ENCODE measurements around the gene ZNF219.

Gene ZNF219

GRCh38 chr14:21072031-21072473, 26.4 kb downstream of the ZNF219 start:
- peak overlapping the region; percentile 23 for H3K9ac ChIP-seq (ENCODE audit: low read length)
- H3K9me3 ChIP-seq (ENCODE audit: low read length) = no peaks in the 10 kb centered on the region
- peaks cover 30% of the 10 kb centered on the region for H3K4me1 ChIP-seq (ENCODE audit: insufficient read depth, low read length)
- peaks cover 38% of the 10 kb centered on the region for H3K36me3 ChIP-seq (ENCODE audit: insufficient read depth, low read length)
- no peaks in the 10 kb centered on the region for H3K27me3 ChIP-seq (ENCODE audit: control insufficient read depth in 1 of 2, insufficient read depth in 2 of 2, low read length in 2 of 2)
- peak overlapping the region; percentile 89 for H3K27ac ChIP-seq (ENCODE audit: low read depth, low read length)
- H3K4me3 ChIP-seq (ENCODE audit: low read depth in 1 of 2, low read length in 2 of 2) = peak overlapping the region; percentile 70 to 92

GRCh38 chr14:21071225-21072030, 27.0 kb downstream of the ZNF219 start:
- peaks cover 30% of the 10 kb centered on the region for H3K4me1 ChIP-seq (ENCODE audit: insufficient read depth, low read length)
- peak overlapping the region; percentile 89 for H3K27ac ChIP-seq (ENCODE audit: low read depth, low read length)

DNA sequence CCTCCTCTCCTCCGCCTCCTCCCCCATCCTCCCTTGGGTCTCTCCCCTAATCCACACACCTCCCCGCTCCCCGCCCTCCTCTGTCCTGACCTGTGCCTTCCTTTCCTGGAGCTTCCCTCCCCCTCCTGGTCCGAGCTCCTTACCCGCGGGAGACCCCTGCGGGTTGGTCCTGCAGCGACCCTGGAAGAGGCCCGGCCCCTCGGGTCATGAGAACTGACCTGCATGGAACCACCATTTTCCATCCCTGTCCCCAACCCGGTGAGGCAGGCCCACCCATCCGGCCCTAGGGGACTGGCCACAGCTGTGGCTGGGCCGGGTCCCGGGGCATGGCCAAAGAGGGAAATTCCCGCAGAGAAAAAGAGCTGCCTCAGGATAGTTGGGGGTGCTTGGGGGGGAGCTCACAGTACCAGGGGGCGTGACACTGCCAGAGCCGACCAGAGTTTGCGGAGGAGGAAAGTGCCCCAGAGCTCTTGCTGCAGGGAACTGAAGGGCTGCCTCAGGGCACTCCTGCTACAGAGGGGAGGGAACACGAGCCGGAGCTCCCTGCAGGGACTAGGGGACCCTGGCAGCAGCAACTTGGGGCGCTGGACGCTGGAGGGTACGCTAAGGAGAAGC, 27.7 kb downstream of the ZNF219 start:
- no peaks in the 10 kb centered on the region for H3K27me3 ChIP-seq (ENCODE audit: control insufficient read depth in 1 of 2, insufficient read depth in 2 of 2, low read length in 2 of 2)
- no peaks in the 10 kb centered on the region for H3K9me3 ChIP-seq (ENCODE audit: low read length)
- H3K9ac ChIP-seq (ENCODE audit: low read length) = peak overlapping the region; percentile 73
- peaks cover 30% of the 10 kb centered on the region for H3K4me1 ChIP-seq (ENCODE audit: insufficient read depth, low read length)
- H3K27ac ChIP-seq (ENCODE audit: low read depth, low read length) = peak overlapping the region; percentile 89
- H3K36me3 ChIP-seq (ENCODE audit: insufficient read depth, low read length) = peaks cover 27% of the 10 kb centered on the region
- H3K4me3 ChIP-seq (ENCODE audit: low read depth in 1 of 2, low read length in 2 of 2) = peak overlapping the region; percentile 70 to 92

More at GRCh38 chr14:21071225-21072030, 27.0 kb downstream of the ZNF219 start:
- Histone ChIP-seq H3K36me3 (ENCODE audit: insufficient read depth, low read length) (peaks cover 34% of the 10 kb centered on the region), H3K9me3 (ENCODE audit: low read length) (no peaks in the 10 kb centered on the region), H3K4me3 (ENCODE audit: low read depth in 1 of 2, low read length in 2 of 2) (peak overlapping the region; percentile 70 to 92), H3K9ac (ENCODE audit: low read length) (peak overlapping the region; percentile 73), H3K27me3 (ENCODE audit: control insufficient read depth in 1 of 2, insufficient read depth in 2 of 2, low read length in 2 of 2) (no peaks in the 10 kb centered on the region)

DNA sequence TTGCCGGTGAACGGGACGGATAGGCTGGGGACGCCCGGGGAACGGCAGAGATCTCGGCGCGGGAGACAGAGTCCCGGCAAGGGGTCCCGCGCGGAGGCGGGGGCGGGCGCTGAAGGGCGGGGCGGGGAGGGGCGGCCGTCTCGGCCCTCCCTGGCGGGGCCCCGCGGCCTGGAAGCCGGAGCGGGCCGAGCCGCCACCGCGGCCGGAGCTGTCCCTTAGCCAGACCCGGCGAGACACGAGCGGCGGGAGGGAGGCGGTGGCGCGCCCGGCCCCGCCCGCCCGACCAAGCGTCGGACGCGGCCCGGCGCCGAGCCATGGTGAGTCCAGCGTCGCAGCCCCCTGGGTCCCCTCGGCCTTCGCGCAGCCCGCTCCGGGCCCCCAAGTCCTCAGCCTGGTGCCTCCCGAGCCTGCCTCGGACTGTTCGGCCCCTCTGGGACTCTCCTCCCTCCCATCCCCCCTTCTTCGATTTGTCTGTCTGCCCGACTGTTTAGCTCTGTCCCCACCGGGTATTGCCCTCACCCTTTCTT, 28.3 kb downstream of the ZNF219 start, which contains the start of gene ARHGEF40:
ARHGEF40 (plus strand) TSS at position 222 of the 527 bp plus-strand sequence; CDS start at position 315, 93 bp downstream.
- H3K4me1 ChIP-seq (ENCODE audit: insufficient read depth, low read length) = peaks cover 30% of the 10 kb centered on the region
- H3K9me3 ChIP-seq (ENCODE audit: low read length) = no peaks in the 10 kb centered on the region
- no peaks in the 10 kb centered on the region for H3K27me3 ChIP-seq (ENCODE audit: control insufficient read depth in 1 of 2, insufficient read depth in 2 of 2, low read length in 2 of 2)
- peak within 1 kb of the TSS; percentile 89 for H3K27ac ChIP-seq (ENCODE audit: low read depth, low read length)
- peak within 1 kb of the TSS; percentile 73 for H3K9ac ChIP-seq (ENCODE audit: low read length)
- H3K4me3 ChIP-seq (ENCODE audit: low read depth in 1 of 2, low read length in 2 of 2) = peak within 1 kb of the TSS; percentile 70 to 92
- peaks cover 22% of the 10 kb centered on the region for H3K36me3 ChIP-seq (ENCODE audit: insufficient read depth, low read length)

- Histone ChIP-seq H3K27ac (ENCODE audit: low read depth, low read length) (peak overlapping the region; percentile 87), H3K4me1 (ENCODE audit: insufficient read depth, low read length) (peaks cover 30% of the 10 kb centered on the region), H3K27me3 (ENCODE audit: control insufficient read depth in 1 of 2, insufficient read depth in 2 of 2, low read length in 2 of 2) (no peaks in the 10 kb centered on the region), H3K36me3 (ENCODE audit: insufficient read depth, low read length) (peaks cover 16% of the 10 kb centered on the region), H3K9ac (ENCODE audit: low read length) (peak overlapping the region; percentile 39), H3K9me3 (ENCODE audit: low read length) (no peaks in the 10 kb centered on the region), H3K4me3 (ENCODE audit: low read depth in 1 of 2, low read length in 2 of 2) (peak overlapping the region; percentile 58 to 92)
Observed at GRCh38 chr14:21069388-21070082, 28.9 kb downstream of the ZNF219 start.

DNA sequence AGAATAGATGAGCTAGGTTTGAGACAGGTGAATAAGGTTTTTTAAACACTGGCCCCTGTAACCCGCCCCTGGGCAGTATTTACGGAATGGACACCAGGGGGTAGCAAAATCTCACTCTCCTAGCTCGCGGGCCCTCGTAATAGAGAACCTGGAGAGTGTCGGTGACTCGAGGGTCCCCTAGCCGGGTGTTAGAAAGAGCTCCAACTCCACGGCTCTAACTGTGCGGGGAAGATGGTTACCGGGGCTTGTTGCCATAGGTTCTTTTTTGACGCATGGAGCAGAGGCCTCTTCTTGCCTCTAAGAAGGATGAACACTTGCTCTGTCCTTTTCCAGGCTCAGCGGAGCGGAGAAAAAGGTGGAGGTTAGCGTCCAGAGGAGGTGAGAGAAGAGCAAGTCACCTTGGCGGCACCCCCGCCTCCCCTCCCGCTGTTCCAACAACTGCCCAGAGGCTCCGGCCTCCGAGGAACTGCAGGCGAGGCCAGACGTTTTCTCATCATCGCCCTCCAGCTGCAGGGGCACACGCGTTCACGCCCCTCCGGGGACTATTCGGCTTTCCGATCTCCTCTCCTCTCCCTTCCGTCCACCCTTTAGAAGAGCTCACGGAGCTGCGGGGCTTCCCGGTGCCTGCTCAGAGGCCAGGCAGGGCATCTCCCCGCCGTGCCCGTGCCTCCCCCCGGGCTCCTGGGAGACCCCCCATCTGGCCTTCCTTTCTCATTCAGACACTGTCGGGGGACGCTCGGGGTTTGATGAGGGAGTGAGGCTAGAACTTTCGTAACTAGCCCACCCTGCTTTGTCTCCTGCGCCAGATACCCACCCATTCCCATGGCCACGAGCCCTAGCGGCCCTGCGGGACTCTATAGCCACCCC, 29.7 kb downstream of the ZNF219 start:
- peak overlapping the region; percentile 87 for H3K27ac ChIP-seq (ENCODE audit: low read depth, low read length)
- H3K27me3 ChIP-seq (ENCODE audit: control insufficient read depth in 1 of 2, insufficient read depth in 2 of 2, low read length in 2 of 2) = no peaks in the 10 kb centered on the region
- H3K4me1 ChIP-seq (ENCODE audit: insufficient read depth, low read length) = peaks cover 30% of the 10 kb centered on the region
- peaks cover 10% of the 10 kb centered on the region for H3K36me3 ChIP-seq (ENCODE audit: insufficient read depth, low read length)
- peak overlapping the region; percentile 39 for H3K9ac ChIP-seq (ENCODE audit: low read length)
- H3K9me3 ChIP-seq (ENCODE audit: low read length) = no peaks in the 10 kb centered on the region
- peak overlapping the region; percentile 58 to 92 for H3K4me3 ChIP-seq (ENCODE audit: low read depth in 1 of 2, low read length in 2 of 2)

- Histone ChIP-seq H3K27ac (ENCODE audit: low read depth, low read length) (no peak overlapping the region), H3K9me3 (ENCODE audit: low read length) (no peaks in the 10 kb centered on the region), H3K27me3 (ENCODE audit: control insufficient read depth in 1 of 2, insufficient read depth in 2 of 2, low read length in 2 of 2) (no peaks in the 10 kb centered on the region)
Observed at GRCh38 chr14:21066882-21067502, 31.5 kb downstream of the ZNF219 start.

DNA sequence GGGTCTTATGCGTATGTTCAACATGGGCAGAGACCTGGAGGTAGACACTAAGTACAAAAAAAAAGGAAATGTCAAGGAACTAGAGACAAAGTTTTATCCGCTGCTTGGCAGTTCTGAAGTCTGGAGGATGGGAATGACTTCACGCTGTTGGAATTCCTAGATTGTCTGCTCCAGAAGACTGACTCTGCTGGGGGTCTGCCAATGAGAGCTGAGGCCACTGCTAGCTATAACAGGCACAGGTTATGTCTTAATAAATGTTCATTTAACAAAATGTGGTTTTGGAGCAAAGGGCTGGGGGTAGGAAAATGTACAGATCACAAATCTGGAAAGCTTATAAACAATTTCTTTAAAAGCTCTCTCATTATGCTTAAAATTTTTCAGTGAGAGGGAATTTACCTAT, 35.0 kb downstream of the ZNF219 start:
- no peak overlapping the region for H3K27ac ChIP-seq (ENCODE audit: low read depth, low read length)
- H3K9ac ChIP-seq (ENCODE audit: low read length) = no peak overlapping the region
- H3K4me1 ChIP-seq (ENCODE audit: insufficient read depth, low read length) = peaks cover 4% of the 10 kb centered on the region
- H3K4me3 ChIP-seq (ENCODE audit: low read depth in 1 of 2, low read length in 2 of 2) = no peak overlapping the region
- H3K9me3 ChIP-seq (ENCODE audit: low read length) = no peaks in the 10 kb centered on the region
- no peaks in the 10 kb centered on the region for H3K36me3 ChIP-seq (ENCODE audit: insufficient read depth, low read length)
- no peaks in the 10 kb centered on the region for H3K27me3 ChIP-seq (ENCODE audit: control insufficient read depth in 1 of 2, insufficient read depth in 2 of 2, low read length in 2 of 2)

More at GRCh38 chr14:21066882-21067502, 31.5 kb downstream of the ZNF219 start:
- Histone ChIP-seq H3K4me1 (ENCODE audit: insufficient read depth, low read length) (peaks cover 20% of the 10 kb centered on the region), H3K4me3 (ENCODE audit: low read depth in 1 of 2, low read length in 2 of 2) (no peak overlapping the region), H3K36me3 (ENCODE audit: insufficient read depth, low read length) (no peaks in the 10 kb centered on the region), H3K9ac (ENCODE audit: low read length) (no peak overlapping the region)

GRCh38 chr14:21061347-21061668, 37.1 kb downstream of the ZNF219 start:
- no peaks in the 10 kb centered on the region for H3K9me3 ChIP-seq (ENCODE audit: low read length)
- no peak overlapping the region for H3K4me3 ChIP-seq (ENCODE audit: low read depth in 1 of 2, low read length in 2 of 2)
- H3K36me3 ChIP-seq (ENCODE audit: insufficient read depth, low read length) = no peaks in the 10 kb centered on the region
- H3K9ac ChIP-seq (ENCODE audit: low read length) = no peak overlapping the region
- no peaks in the 10 kb centered on the region for H3K27me3 ChIP-seq (ENCODE audit: control insufficient read depth in 1 of 2, insufficient read depth in 2 of 2, low read length in 2 of 2)
- no peak overlapping the region for H3K27ac ChIP-seq (ENCODE audit: low read depth, low read length)
- no peaks in the 10 kb centered on the region for H3K4me1 ChIP-seq (ENCODE audit: insufficient read depth, low read length)

GRCh38 chr14:21060614-21061346, 37.7 kb downstream of the ZNF219 start:
- H3K27ac ChIP-seq (ENCODE audit: low read depth, low read length) = no peak overlapping the region
- no peaks in the 10 kb centered on the region for H3K36me3 ChIP-seq (ENCODE audit: insufficient read depth, low read length)
- H3K4me3 ChIP-seq (ENCODE audit: low read depth in 1 of 2, low read length in 2 of 2) = no peak overlapping the region
- H3K9ac ChIP-seq (ENCODE audit: low read length) = no peak overlapping the region
- H3K27me3 ChIP-seq (ENCODE audit: control insufficient read depth in 1 of 2, insufficient read depth in 2 of 2, low read length in 2 of 2) = no peaks in the 10 kb centered on the region
- H3K4me1 ChIP-seq (ENCODE audit: insufficient read depth, low read length) = no peaks in the 10 kb centered on the region
- H3K9me3 ChIP-seq (ENCODE audit: low read length) = no peaks in the 10 kb centered on the region

Measured in muscle layer of colon (tissue), 2 donors.